HS-5 (cell line): ENCODE data around the gene PRLR.
A peak's percentile ranks its signal among the peaks of the same experiment; 100 is the strongest.
"Not testable (repeated sequence)": the region's sequence is repeated elsewhere in the genome, so short reads cannot be mapped to it uniquely, and the experiment has no call there.

ENCODE experiments used
- DNase-seq: peaks from one replicate; pipeline ENCODE4 v3.0.0-alpha.2; 2012; ENCODE audit warnings: low read depth

PRLR gene

GRCh38 chr5:35124932-35125331 lies 105.4 kb downstream of the PRLR start:
- DNase-seq = no peak

DNA sequence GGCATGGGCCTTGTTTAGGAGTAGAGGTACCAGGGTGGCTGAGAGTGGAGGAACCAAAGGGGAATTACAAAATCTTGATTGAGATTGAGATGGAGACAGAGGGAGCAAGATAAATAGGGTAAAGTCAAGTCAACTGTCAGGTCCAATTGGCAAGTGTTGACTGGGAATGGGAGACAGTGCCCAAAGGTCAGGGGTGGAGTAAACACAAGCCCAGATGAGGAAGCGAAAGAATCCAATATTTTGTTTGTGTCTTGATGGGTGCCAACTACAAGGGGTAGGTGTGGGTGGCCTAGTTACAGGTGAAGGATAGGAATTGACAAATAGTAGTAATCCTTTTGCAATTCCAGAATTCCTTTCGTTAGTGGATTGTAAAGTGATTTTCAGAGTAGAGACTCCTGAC lies 107.5 kb downstream of the PRLR start:
- no peak for DNase-seq

DNA sequence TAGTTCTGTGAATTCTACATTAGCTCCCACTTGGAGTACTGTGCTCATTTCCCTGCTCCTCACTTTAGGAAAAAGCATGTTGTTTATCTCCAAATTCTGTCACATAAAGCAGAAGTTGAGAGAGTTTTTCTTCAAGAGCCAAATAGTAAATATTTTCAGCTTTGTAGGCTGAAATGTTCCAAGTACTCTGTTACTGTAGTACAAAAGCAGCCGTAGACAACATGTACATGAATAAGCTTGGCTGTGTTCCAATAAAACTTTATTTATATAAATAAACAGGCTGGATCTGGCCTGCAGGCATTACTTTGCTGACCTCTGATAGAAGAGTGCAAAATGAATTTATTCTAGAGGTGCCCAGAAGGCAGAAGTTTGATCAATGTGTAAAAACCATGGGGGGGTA lies 109.6 kb downstream of the PRLR start:
- no peak for DNase-seq

DNA sequence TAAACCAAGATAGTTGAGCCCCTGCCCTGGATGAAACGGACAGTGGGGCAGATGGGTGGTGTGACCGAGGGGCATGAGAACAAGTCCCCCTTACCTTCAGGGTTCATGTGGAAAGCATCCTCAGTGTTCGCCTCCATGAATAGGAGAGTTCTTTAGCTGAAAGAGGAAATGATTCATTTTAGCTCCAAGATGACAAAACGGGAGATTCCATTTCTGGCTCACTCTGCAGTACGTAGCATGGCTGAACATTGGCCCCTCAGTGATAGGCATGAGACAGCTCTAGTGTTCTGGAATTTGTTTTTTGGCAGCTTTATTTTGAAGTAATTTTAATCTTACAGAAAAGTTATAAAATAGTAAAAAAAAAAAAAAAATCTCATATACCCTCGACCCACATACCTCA lies 112.3 kb downstream of the PRLR start:
- DNase-seq = peak; percentile 84

DNA sequence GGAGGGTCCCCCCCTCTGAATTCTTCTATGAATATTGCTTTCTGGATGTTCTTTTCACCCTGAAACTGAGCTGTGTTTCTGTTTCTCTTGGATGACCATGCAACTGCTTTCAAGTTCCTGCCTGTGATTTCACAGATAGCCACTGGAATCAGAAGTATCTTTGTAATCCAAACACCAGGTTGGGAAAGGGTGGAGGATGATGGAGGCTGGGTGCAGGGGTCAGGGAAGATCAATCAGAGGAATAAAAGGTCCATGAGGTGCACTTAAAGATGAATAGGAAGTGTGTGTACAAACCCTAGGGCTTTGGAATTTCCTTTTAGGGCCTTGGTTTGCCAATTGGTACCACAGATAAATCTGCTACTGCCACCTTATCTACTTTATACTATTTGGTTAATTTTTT lies 114.4 kb downstream of the PRLR start:
- DNase-seq = no peak

- DNase-seq = no peak
Measured at GRCh38 chr5:35114698-35115097, 115.6 kb downstream of the PRLR start.

DNA sequence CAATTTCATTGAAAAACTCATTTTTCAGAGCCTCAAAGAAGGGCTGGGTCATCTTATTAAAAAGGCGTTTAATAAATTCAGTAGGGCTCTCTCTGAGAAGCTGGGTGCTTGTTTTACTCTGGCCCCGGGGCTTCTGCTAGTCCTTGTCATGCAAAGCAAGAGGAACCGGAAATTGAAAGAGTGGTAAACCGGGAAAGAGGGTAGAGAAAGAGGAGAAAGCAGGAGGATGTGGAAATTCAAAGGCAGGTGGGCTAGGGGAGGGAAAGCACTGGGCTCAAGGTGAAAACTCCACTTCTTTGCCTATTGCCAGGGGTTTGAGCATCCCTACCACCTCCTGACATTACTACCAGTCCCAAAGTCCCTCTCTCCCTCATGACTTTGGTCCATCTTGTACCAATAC lies 118.0 kb downstream of the PRLR start:
- no peak for DNase-seq

GRCh38 chr5:35104550-35104949 lies 125.7 kb downstream of the PRLR start:
- not testable (repeated sequence) for DNase-seq

GRCh38 chr5:35103637-35104299 lies 126.5 kb downstream of the PRLR start:
- no peak for DNase-seq

- not testable (repeated sequence) for DNase-seq
Measured at GRCh38 chr5:35101720-35102119, 128.6 kb downstream of the PRLR start.

GRCh38 chr5:35101016-35101415 lies 129.3 kb downstream of the PRLR start:
- DNase-seq = no peak

GRCh38 chr5:35098214-35098613 lies 132.1 kb downstream of the PRLR start:
- DNase-seq = no peak

GRCh38 chr5:35096932-35097331 lies 133.4 kb downstream of the PRLR start:
- no peak for DNase-seq

DNA sequence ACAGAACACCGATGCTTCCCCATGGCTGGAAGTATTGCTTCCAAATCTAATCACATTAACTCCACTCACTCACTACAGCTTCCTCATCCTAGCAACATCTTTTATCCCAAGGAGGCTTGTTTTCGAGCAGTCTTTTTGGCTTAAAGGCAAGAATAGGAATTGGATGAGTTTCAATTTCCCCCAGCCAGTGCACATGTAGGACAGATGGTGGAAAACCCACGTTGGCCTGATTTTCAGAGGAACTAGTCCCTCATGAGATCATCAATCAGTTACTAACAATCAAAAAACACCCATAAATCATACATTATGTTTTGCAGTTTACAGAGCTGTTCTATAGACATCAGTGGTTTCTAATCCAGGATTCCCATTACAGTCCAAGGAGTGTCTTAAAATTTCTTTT lies 134.1 kb downstream of the PRLR start:
- DNase-seq = no peak

- no peak for DNase-seq
Measured at GRCh38 chr5:35095366-35095765, 134.9 kb downstream of the PRLR start.

DNA sequence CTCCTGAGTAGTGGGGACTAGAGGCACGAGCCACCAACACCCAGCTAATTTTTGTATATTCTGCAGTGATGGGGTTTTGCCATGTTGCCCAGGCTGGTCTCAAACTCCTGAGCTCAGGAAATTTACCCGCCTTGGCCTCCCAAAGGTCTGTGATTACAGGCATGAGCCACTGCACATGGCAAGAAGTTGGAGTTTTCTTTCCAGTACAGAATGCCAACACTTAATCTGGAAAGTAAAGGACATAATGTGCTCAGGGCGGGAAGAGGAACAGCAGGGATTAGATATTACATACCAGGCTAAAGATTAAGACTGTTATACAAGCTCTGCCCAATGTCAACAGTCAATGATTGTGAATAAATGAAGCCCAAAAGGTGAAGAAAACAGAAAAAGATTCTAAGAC lies 135.3 kb downstream of the PRLR start:
- DNase-seq = no peak

DNA sequence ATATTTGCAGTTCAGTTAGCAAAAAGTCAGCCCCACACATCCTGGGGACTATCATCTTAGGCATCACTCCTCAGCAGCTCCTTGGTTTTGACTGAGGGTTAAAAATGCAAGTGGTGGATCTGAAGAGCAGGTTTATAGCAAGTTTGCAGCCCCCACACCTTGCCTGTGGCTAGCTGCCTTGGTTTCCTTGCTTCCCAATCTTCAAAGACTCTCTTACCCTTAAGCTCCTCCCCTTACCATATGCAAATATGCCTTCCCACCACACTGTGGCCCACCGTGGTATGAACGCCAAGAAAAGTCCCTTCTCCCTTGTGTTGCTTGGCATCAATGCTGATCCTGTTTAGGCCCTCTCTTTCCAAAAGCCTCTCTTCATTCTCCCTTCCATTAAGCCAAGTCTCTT lies 137.6 kb downstream of the PRLR start:
- no peak for DNase-seq

GRCh38 chr5:35091704-35092103 lies 138.6 kb downstream of the PRLR start:
- no peak for DNase-seq

GRCh38 chr5:35089334-35090314 lies 140.7 kb downstream of the PRLR start:
- DNase-seq = peak; percentile 74

GRCh38 chr5:35087991-35088390 lies 142.3 kb downstream of the PRLR start:
- DNase-seq = peak; percentile 25

DNA sequence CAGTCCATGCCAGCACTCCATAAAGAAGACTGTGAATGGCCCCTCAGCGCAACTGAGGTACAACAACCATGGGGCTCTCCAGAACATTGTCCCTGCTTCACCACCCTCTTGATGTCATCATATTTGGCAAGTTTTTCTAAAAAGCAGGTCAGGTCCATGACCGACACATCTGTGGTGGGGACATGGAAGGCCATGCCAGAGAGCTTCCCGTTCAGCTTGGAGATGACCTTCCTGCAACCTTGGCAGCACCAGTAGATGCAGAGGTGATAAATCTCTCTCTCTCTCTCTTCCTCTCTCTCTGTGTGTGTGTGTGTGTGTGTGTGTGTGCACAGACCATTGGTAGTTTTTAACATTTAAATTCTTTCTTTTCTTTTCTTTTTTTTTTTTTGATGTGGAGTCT lies 147.1 kb downstream of the PRLR start:
- no peak for DNase-seq

DNA sequence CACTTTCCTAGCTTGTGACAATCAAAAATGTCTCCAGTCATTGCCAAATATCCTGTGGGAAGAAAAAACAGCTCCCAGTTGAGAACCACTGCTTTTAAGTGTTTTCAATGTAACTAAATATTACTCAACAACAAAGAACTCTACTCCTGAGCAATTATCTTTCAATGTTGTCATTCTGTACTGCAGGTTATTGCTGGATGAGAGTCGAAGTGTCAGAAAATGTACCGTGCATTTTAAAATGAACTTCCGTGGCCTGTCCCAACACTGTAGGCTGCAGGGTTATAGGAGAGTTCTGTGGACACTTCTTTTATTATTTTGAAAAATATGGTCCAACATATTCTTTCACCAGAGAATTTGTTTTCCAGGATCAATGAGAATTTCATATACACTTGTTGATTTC lies 147.8 kb downstream of the PRLR start:
- DNase-seq = no peak

GRCh38 chr5:35081134-35081533 lies 149.2 kb downstream of the PRLR start:
- DNase-seq = no peak
